Breast epithelium (tissue), 3 donors: ENCODE data around the gene REEP1.

Source experiments
- POLR2A ChIP-seq: fragments of 450-650 bp; IDR thresholded peaks from one replicate; pipeline ENCODE4 v1.6.1; 2016; ENCODE audit warnings: antibody characterized with exemption, mild to moderate bottlenecking, moderate library complexity
- POLR2AphosphoS5 ChIP-seq, 3 donors: sonication (generic); formaldehyde crosslinking; IDR thresholded peaks; one replicate each; pipeline ENCODE4 v1.6.1; 2017; ENCODE audit warnings: antibody characterized with exemption in 3 of 3
- TF ChIP-seq, protein P1 (sequence below), 3 donors: fragments of 450-650 bp; IDR thresholded peaks; one replicate each; pipeline ENCODE4 v1.5.1; 2016 to 2017; ENCODE audit warnings: antibody characterized with exemption in 3 of 3, mild to moderate bottlenecking in 3 of 3, moderate library complexity in 3 of 3

- TF ChIP-seq, protein P1, sequence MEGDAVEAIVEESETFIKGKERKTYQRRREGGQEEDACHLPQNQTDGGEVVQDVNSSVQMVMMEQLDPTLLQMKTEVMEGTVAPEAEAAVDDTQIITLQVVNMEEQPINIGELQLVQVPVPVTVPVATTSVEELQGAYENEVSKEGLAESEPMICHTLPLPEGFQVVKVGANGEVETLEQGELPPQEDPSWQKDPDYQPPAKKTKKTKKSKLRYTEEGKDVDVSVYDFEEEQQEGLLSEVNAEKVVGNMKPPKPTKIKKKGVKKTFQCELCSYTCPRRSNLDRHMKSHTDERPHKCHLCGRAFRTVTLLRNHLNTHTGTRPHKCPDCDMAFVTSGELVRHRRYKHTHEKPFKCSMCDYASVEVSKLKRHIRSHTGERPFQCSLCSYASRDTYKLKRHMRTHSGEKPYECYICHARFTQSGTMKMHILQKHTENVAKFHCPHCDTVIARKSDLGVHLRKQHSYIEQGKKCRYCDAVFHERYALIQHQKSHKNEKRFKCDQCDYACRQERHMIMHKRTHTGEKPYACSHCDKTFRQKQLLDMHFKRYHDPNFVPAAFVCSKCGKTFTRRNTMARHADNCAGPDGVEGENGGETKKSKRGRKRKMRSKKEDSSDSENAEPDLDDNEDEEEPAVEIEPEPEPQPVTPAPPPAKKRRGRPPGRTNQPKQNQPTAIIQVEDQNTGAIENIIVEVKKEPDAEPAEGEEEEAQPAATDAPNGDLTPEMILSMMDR (IDR thresholded peaks at IDR 0.05), result no peak
- TF ChIP-seq POLR2A (no peak), POLR2AphosphoS5 (IDR thresholded peaks at IDR 0.05) (no peak)
Observed at GRCh38 chr2:86232373-86232784, 105.0 kb downstream of the REEP1 start.
